HG02943 (cell line): ENCODE measurements around the gene MAP9.
"Not testable (repeated sequence)": the region's sequence is repeated elsewhere in the genome, so short reads cannot be mapped to it uniquely, and the experiment has no call there.

Source experiments
- ATAC-seq: cut with Tn5 transposase; IDR thresholded peaks from one replicate; pipeline ENCODE4 v1.9.1; 2021; ENCODE audit warnings: mild to moderate bottlenecking, low read depth, moderate library complexity; ENCODE audit not compliant: unreplicated experiment

The MAP9 gene

DNA sequence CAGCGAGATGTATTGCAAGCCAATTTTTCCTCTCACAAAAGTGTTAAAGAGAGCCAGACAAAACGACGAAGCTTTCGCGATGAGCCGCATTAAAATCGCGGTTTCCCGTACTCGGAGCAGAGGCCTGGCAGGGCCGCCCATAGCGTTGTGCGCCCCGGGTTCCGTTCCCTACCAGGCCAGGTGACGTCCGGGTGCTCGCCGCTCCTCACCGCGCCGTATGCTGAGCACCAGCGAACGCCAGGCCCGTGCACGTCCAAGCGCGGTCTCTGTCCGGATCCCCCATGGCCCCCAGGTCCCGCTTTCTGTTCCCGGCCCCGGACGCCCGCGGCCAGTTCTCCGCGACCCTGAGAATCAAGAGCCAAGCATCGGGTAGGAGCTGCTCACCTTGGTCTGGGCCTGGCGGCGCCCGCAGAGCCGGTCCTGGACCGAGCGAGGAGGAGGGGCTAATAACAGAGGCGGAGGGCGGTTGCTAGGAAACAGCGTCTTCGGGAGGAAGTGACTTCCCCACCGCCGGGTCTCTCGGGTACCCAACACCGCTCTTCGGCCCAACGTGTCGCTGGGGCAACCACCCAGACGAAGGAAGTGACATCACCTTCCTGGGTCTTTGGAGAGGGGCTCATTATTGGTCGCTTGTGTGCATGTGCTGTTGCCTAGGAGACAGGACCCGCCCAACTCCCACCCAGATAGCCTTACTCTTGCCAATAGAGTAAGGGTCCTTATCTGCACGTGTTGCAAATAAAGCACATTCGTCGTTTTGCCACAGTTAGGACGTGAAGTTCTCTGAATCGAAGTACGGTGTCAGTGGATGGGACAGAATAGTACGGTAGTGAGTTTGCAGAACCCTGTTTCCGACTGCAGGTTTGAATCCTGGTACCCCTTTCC is at the start of gene MAP9:
Gene MAP9, minus strand, starts transcription at position 579 of the 882 bp plus-strand sequence. CDS start 1,115 bp downstream, outside the sequence.
- ATAC-seq, result peak; percentile 98

DNA sequence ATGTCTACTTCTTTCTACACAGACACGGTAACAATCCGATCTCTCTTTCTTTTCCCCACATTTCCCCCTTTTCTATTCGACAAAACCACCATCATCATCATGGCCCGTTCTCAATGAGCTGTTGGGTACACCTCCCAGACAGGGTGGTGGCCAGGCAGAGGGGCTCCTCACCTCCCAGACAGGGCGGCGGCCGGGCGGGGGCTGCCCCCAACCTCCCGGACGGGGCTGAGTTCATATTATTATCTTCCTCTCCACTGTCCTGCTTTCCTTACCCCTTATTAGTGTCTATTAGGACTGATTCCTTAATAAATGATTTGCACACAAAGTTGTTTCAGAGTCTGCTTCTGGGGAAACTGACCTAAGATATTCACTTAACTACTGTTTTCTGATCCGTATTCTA is 48.0 kb upstream of the MAP9 start:
- ATAC-seq, result not testable (repeated sequence)

- ATAC-seq, result no peak
Observed at GRCh38 chr4:155423671-155424070, 46.9 kb upstream of the MAP9 start.

DNA sequence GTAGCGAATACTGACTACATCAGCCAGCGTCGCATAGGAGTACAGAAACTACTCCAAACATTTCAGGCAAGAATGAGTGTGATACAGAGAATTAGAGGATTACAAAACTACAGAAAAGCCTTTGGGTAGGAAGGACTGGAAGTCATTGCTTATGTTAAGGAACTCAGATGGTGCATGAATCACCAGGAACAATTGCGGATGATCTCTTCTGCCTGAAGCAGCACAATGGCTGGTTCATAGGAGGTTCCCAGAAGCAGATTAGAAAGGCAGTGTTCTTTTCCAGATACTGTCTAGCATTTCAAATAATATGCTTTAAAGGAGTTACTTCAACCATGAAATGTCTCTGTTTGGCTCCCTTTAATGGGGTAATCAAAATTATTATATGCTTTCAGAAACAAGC is 42.5 kb upstream of the MAP9 start:
- no peak for ATAC-seq

GRCh38 chr4:155415662-155416061 is 38.9 kb upstream of the MAP9 start:
- no peak for ATAC-seq

GRCh38 chr4:155413451-155413850 is 36.7 kb upstream of the MAP9 start:
- ATAC-seq, result no peak

DNA sequence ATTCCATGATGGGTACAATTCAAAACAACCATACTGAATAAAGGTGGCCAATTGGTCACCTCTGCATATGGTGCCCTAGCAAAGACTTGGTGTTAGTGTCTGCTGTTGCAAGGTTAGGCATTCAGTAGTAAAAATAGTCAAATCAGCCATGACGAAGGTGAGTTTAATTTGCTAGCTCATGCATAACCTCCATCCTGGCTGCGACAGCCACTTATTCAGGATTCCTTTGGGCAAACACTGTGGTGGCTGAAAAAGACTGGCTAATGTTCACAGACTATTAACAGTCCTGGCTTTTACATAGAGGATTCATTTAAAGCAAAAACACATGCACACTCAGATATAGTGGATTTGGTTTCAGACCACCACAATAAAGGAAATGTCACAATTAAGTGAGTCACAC is 34.8 kb upstream of the MAP9 start:
- no peak for ATAC-seq

DNA sequence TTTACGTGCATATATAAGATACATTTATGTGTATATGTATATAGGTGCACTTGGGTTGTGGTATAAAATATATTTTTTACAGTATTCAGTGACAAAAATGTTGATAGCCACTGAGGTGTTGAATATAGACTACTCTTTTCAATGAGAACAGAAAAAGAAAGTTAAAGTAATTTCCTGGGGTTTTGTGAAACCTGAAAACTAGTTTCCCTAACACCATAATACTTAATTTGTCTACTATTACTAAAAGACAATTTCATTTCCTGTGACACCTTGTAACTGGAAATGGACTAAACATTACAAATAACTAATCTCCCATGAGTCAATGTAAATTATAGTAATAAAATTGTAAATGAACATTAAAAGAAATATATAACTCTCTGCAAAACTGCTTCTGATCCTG is 32.0 kb upstream of the MAP9 start:
- no peak for ATAC-seq

DNA sequence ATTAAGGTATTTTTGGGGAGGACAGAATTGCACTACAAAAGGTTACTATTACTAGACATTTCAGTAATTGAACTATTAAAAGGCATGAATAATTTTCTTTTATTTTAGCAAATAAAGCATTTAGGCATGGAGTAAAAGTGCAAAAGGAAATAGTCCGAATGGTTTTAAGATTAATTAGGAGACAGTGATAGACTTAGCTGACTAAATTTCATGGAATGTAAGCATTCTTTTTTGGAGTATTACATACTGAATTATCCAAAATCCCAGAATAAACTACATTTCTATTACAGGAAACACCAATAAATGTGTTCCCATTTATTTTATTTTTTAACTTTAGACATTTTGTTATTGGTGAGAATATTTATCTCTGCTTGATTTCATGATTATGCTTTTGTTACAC is 30.7 kb upstream of the MAP9 start:
- no peak for ATAC-seq

- ATAC-seq, result no peak
Observed at GRCh38 chr4:155405059-155405458, 28.3 kb upstream of the MAP9 start.

DNA sequence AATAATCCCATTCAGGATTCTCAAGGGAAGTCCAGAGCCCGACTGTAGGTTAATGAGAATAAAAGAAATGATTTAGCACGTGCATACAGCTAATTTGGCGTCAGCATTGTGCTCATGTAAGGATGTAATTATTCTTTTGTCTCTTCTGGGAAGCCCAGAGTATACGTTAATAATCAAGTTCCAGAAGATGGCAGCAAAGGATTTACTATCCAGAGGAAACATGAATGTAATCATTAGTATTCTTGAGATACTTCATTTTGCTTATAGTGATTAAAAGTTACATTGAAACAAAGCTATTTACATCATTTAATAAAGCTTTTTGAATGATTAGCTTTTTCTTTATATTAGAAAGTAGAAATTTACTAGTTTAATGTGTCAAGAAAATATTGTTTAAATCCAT is 27.1 kb upstream of the MAP9 start:
- no peak for ATAC-seq

DNA sequence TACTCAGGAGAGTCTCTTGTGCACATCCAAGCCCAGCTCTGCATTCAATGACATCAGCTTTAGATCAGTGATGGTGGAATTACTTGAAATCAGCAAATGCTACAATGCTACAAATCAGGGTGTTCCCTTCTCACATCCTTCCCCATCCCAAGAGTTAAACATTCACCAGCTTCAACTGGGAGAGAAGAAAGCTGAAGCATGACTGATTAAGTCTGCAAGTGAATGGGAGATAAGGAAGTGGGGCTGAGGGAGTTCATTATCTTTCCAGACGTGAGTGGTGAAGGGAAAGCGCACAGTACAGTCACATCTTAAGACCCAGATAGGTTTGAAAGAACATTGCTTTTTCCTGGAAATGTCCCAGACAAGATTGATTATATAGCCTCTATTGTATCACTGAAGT is 26.2 kb upstream of the MAP9 start:
- ATAC-seq, result no peak

- ATAC-seq, result no peak
Observed at GRCh38 chr4:155400893-155401292, 24.1 kb upstream of the MAP9 start.

- ATAC-seq, result no peak
Observed at GRCh38 chr4:155399974-155400697, 23.4 kb upstream of the MAP9 start.

GRCh38 chr4:155392481-155393184 is 15.9 kb upstream of the MAP9 start:
- no peak for ATAC-seq

GRCh38 chr4:155391932-155392331 is 15.2 kb upstream of the MAP9 start:
- ATAC-seq, result no peak

- ATAC-seq, result no peak
Observed at GRCh38 chr4:155388162-155388561, 11.4 kb upstream of the MAP9 start.

DNA sequence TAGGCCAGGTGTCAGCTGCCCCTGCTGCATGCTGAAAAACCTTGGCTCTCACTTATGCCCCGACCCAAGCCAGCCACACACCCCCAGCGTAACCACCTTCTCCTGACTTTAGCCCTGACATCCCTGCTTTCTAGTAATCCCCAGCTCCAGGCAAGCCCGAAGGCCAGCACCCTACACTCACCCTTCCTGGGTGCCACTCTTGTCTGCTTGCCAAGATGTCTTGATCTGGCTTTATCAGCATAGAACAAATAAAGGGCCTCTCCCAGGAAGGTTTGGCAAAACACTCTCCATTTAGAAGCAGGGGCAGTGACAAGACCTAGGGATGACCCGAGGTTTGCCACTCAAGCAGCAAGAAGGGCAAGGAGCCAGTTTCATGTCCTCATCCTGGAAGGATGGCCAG is 6.8 kb upstream of the MAP9 start:
- ATAC-seq, result no peak

DNA sequence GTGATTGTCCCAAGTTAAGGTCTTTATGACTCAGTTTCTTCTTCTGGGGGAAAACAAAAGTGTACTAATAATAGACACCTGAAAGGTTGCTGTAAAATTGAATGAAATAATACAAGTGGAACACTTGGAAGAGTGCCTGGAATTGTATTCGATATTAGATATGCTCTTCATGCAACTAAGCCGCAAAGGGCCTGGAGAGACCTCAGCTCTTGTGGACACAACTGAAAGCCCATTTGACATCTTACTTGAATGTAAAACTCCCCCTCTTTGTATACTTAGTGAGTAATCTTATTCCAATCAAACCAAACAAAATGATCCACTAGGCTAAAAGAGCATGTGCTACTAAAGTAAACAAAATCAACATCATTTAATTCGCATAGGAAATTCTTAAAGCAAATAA is 511 bp upstream of the MAP9 start:
- ATAC-seq, result no peak

GRCh38 chr4:155371432-155372043 is 5.2 kb downstream of the MAP9 start:
- ATAC-seq, result no peak

DNA sequence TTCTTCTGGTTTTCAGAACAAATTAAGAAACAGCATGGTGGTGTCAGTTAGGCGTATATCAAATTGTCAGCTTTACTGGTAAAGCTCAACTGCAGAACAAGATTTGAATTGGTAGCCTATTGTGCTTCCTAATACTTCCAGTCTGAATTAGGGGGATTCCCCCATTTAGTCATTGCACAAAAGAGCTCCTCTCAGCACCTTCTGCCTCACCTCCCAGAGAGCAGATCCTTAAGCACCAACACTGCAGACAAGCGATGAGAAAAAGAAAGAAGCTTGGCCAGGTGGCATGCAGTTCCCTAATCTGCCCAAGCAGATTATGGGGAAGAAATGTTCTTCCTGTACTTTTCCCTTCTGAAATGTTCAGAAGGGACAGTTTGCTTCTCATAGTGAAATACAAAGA is 9.2 kb downstream of the MAP9 start:
- no peak for ATAC-seq
